Measurements from ENCODE around the gene CDHR1. TPM values are rescaled to one million over a fixed set of nuclear protein-coding genes. Genes with fewer than 3 reads are reported as not detected.

The CDHR1 gene
- total RNA-seq, 4 donors from 2014 or later = under 0.01 to 0.17 (median 0.06) TPM; not detected in 1

- Histone ChIP-seq H3K4me1 (no peaks in the 10 kb centered on the region), H3K9me3 (no peaks in the 10 kb centered on the region), H3K36me3 (no peaks in the 10 kb centered on the region), H3K27ac (replicated peaks in 1 of 4) (no peak overlapping the region), H3K4me3 (no peak overlapping the region), H3K27me3 (peaks cover 0 to 38% (median 0%) of the 10 kb centered on the region in 4 donors)
- WGBS = 74% methylated on average over 5 of the region's 6 CpGs
- intact Hi-C loops (cut with DNase I) = no loop called here
- no peak for TF ChIP-seq POLR2A (IDR thresholded peaks at IDR 0.05; ENCODE audit: low read depth)
- TF ChIP-seq POLR2AphosphoS5 (IDR thresholded peaks at IDR 0.05) = no peak
- no peak for TF ChIP-seq EP300 (IDR thresholded peaks at IDR 0.05)
- no peak for TF ChIP-seq CTCF (IDR thresholded peaks at IDR 0.05)
- DNase-seq (ENCODE audit: extremely low spot score) = no peak
These were observed 11.7 kb downstream of the CDHR1 start for GRCh38 chr10:84205853-84206525.

- no peak overlapping the region for H3K27ac ChIP-seq (replicated peaks in 1 of 4)
- TF ChIP-seq EP300 (IDR thresholded peaks at IDR 0.05) = no peak
- TF ChIP-seq POLR2A (IDR thresholded peaks at IDR 0.05; ENCODE audit: low read depth) = no peak
- TF ChIP-seq POLR2AphosphoS5 (IDR thresholded peaks at IDR 0.05) = no peak
- no peak for TF ChIP-seq CTCF (IDR thresholded peaks at IDR 0.05)
- H3K9me3 ChIP-seq = no peaks in the 10 kb centered on the region
- no peaks in the 10 kb centered on the region for H3K36me3 ChIP-seq
- H3K4me1 ChIP-seq = no peaks in the 10 kb centered on the region
- H3K27me3 ChIP-seq = peaks cover 0 to 26% (median 0%) of the 10 kb centered on the region in 4 donors
- DNase-seq (ENCODE audit: extremely low spot score) = no peak
- H3K4me3 ChIP-seq = no peak overlapping the region
- intact Hi-C loops (cut with DNase I) = no loop called here
- WGBS = 75% methylated on average over 3 of the region's 10 CpGs
These were observed 13.7 kb downstream of the CDHR1 start for GRCh38 chr10:84208023-84208422.

- Histone ChIP-seq H3K4me3 (no peak overlapping the region), H3K27ac (replicated peaks in 1 of 4) (no peak overlapping the region), H3K4me1 (no peaks in the 10 kb centered on the region), H3K27me3 (peaks cover 0 to 24% (median 0%) of the 10 kb centered on the region in 4 donors), H3K9me3 (no peaks in the 10 kb centered on the region), H3K36me3 (no peaks in the 10 kb centered on the region)
- no peak for DNase-seq (ENCODE audit: extremely low spot score)
- 72% methylated on average over 2 of the region's 2 CpGs for WGBS
- intact Hi-C loops (cut with DNase I) = no loop called here
- TF ChIP-seq CTCF (IDR thresholded peaks at IDR 0.05) = no peak
- no peak for TF ChIP-seq EP300 (IDR thresholded peaks at IDR 0.05)
- TF ChIP-seq POLR2AphosphoS5 (IDR thresholded peaks at IDR 0.05) = no peak
- TF ChIP-seq POLR2A (IDR thresholded peaks at IDR 0.05; ENCODE audit: low read depth) = no peak
These were observed 17.2 kb downstream of the CDHR1 start for GRCh38 chr10:84211566-84211965.

GRCh38 chr10:84212014-84212413 lies 17.7 kb downstream of the CDHR1 start:
- no peak for DNase-seq (ENCODE audit: extremely low spot score)
- Histone ChIP-seq H3K4me1 (no peaks in the 10 kb centered on the region), H3K9me3 (no peaks in the 10 kb centered on the region), H3K27me3 (peaks cover 0 to 20% (median 0%) of the 10 kb centered on the region in 4 donors), H3K36me3 (no peaks in the 10 kb centered on the region), H3K4me3 (no peak overlapping the region), H3K27ac (replicated peaks in 1 of 4) (no peak overlapping the region)
- intact Hi-C loops (cut with DNase I) = no loop called here
- 69% methylated on average over 5 of the region's 5 CpGs for WGBS
- TF ChIP-seq POLR2AphosphoS5 (IDR thresholded peaks at IDR 0.05) (no peak), POLR2A (IDR thresholded peaks at IDR 0.05; ENCODE audit: low read depth) (no peak), EP300 (IDR thresholded peaks at IDR 0.05) (no peak), CTCF (IDR thresholded peaks at IDR 0.05) (no peak)

- no peak overlapping the region for H3K27ac ChIP-seq (replicated peaks in 1 of 4)
- H3K9me3 ChIP-seq = no peaks in the 10 kb centered on the region
- no peak for DNase-seq (ENCODE audit: extremely low spot score)
- H3K36me3 ChIP-seq = no peaks in the 10 kb centered on the region
- no peak for TF ChIP-seq EP300 (IDR thresholded peaks at IDR 0.05)
- no peak for TF ChIP-seq POLR2AphosphoS5 (IDR thresholded peaks at IDR 0.05)
- TF ChIP-seq POLR2A (IDR thresholded peaks at IDR 0.05; ENCODE audit: low read depth) = no peak
- no peak for TF ChIP-seq CTCF (IDR thresholded peaks at IDR 0.05)
- H3K27me3 ChIP-seq = peaks cover 0 to 15% (median 0%) of the 10 kb centered on the region in 4 donors
- intact Hi-C loops (cut with DNase I) = no loop called here
- no peak overlapping the region for H3K4me3 ChIP-seq
- no peaks in the 10 kb centered on the region for H3K4me1 ChIP-seq
- 81% methylated on average over 11 of the region's 11 CpGs for WGBS
These were observed 18.7 kb downstream of the CDHR1 start for GRCh38 chr10:84213076-84213475.

Data from esophagus muscularis mucosa (tissue), 4 donors.